Testis (tissue), 3 donors: Measurements from ENCODE around the gene TPSAB1. TPM values are rescaled to one million over a fixed set of nuclear protein-coding genes. Genes with fewer than 3 reads are reported as not detected.
"Not testable (repeated sequence)": the region's sequence is repeated elsewhere in the genome, so short reads cannot be mapped to it uniquely, and the experiment has no call there.

ENCODE experiments used
- DNase-seq: peaks from one replicate; pipeline ENCODE4 v3.0.0-alpha.2; 2019
- H3K27ac ChIP-seq, 2 donors: fragments of 200-600 bp; sonication (generic); one replicate each; pipeline ENCODE4 v1.5.1; 2019
- H3K27me3 ChIP-seq: fragments of 200-600 bp; sonication (generic); one replicate; pipeline ENCODE4 v1.5.1; 2019
- H3K36me3 ChIP-seq: fragments of 200-600 bp; sonication (generic); one replicate; pipeline ENCODE4 v1.5.1; 2017; ENCODE audit warnings: low read depth; ENCODE audit errors: missing control alignments
- H3K4me1 ChIP-seq: fragments of 200-600 bp; sonication (generic); one replicate; pipeline ENCODE4 v1.5.1; 2019
- H3K4me3 ChIP-seq, 2 donors: fragments of 200-600 bp; sonication (generic); one replicate each; pipeline ENCODE4 v1.5.1; 2017 to 2019
- H3K9me3 ChIP-seq: fragments of 200-600 bp; sonication (generic); one replicate; pipeline ENCODE4 v1.5.1; 2017
- POLR2A ChIP-seq: fragments of 450-650 bp; IDR thresholded peaks from one replicate; pipeline ENCODE4 v1.6.1; 2017; ENCODE audit warnings: antibody characterized with exemption, mild to moderate bottlenecking, moderate library complexity
- WGBS, 2 donors: methylation state at CpG; one replicate each; pipeline ENCODE4 v1.1.5; 2018; 5-methylcytosine and 5-hydroxymethylcytosine counted together
- intact Hi-C: fragments of 100-400 bp; cut with DNase I; formaldehyde crosslinking; loops from one replicate; pipeline ENCODE4 v1.15.1; 2023; ENCODE audit warnings: low total_unique reads
- polyA plus RNA-seq: library from polyadenylated mRNA; stranded (reverse); fragments of 350-450 nt; fragmentation: Illumina TruSeq; extraction: RNeasy Lipid Tissue Mini Kit (QIAGEN cat#74804); gene quantifications from one replicate; pipeline ENCODE4 v1.2.3, GENCODE V29; 2014; ENCODE audit warnings: low read depth, low replicate concordance; ENCODE audit not compliant: insufficient read depth
- total RNA-seq, 2 donors: library from RNA; depleted of rRNA; stranded (reverse); fragments of >200 nt; gene quantifications; one replicate each; pipeline ENCODE4 v1.2.3, GENCODE V29; 2016
- TF ChIP-seq, protein P1 (sequence below), 3 experiments: fragments of 450-650 bp in 2 of 3; fragments of 200-600 bp in 1 of 3; sonication (generic) in 1 of 3; IDR thresholded peaks; one replicate each; pipeline ENCODE4 v1.5.1; 2016 to 2019; ENCODE audit warnings: antibody characterized with exemption in 3 of 3, mild to moderate bottlenecking in 2 of 3, moderate library complexity in 1 of 3

TPSAB1 gene
- total and polyA plus RNA-seq, 3 donors from 2014 or later = 11.7 to 32.0 (median 12.2) TPM

GRCh38 chr16:1265826-1266225 is 25.3 kb downstream of the TPSAB1 start:
- TF ChIP-seq POLR2A = no peak
- TF ChIP-seq, protein P1, sequence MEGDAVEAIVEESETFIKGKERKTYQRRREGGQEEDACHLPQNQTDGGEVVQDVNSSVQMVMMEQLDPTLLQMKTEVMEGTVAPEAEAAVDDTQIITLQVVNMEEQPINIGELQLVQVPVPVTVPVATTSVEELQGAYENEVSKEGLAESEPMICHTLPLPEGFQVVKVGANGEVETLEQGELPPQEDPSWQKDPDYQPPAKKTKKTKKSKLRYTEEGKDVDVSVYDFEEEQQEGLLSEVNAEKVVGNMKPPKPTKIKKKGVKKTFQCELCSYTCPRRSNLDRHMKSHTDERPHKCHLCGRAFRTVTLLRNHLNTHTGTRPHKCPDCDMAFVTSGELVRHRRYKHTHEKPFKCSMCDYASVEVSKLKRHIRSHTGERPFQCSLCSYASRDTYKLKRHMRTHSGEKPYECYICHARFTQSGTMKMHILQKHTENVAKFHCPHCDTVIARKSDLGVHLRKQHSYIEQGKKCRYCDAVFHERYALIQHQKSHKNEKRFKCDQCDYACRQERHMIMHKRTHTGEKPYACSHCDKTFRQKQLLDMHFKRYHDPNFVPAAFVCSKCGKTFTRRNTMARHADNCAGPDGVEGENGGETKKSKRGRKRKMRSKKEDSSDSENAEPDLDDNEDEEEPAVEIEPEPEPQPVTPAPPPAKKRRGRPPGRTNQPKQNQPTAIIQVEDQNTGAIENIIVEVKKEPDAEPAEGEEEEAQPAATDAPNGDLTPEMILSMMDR (IDR thresholded peaks at IDR 0.05) = no peak

DNA sequence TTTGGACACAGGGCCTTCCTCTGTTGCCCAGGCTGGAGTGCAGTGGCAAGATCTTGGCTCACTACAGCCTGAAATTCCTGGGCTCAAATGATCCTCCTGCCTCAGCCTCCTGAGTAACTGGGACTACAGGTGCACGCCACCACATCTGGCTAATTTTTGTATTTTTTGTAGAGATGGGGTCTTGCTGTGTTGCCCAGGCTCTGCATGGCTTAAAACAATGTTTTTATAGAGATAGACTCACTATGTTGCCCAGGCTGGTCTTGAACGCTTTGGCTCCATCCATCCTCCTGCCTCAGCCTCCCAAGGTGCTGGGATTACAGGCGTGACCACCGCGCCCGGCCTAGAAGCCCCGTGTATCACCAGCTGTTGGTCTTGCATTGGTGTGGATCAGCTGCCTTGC is 28.9 kb downstream of the TPSAB1 start:
- H3K4me1 ChIP-seq, H3K9me3 ChIP-seq, H3K36me3 ChIP-seq, H3K27ac ChIP-seq, DNase-seq, H3K27me3 ChIP-seq, intact Hi-C loops, H3K4me3 ChIP-seq: not testable (repeated sequence)
- 96 to 100% methylated on average over 7 of the region's 7 CpGs for WGBS, 2 donors

More at GRCh38 chr16:1265826-1266225, 25.3 kb downstream of the TPSAB1 start:
- DNase-seq = no peak
- no peak overlapping the region for H3K27ac ChIP-seq
- intact Hi-C loops = no loop called here
- H3K4me1 ChIP-seq = no peaks in the 10 kb centered on the region
- 82 to 90% methylated on average over 13 to 16 of the region's 19 CpGs for WGBS, 2 donors
- H3K4me3 ChIP-seq = no peak overlapping the region
- no peaks in the 10 kb centered on the region for H3K36me3 ChIP-seq
- H3K9me3 ChIP-seq = no peaks in the 10 kb centered on the region
- no peaks in the 10 kb centered on the region for H3K27me3 ChIP-seq

GRCh38 chr16:1271380-1271723 is 30.8 kb downstream of the TPSAB1 start:
- H3K4me1 ChIP-seq = peaks cover 4% of the 10 kb centered on the region
- H3K36me3 ChIP-seq = no peaks in the 10 kb centered on the region
- no peak overlapping the region for H3K4me3 ChIP-seq
- intact Hi-C loops = no loop called here
- H3K27ac ChIP-seq = no peak overlapping the region
- 83 to 87% methylated on average over 12 of the region's 12 CpGs for WGBS, 2 donors
- TF ChIP-seq, protein P1 (IDR thresholded peaks at IDR 0.05) = no peak
- no peak for TF ChIP-seq POLR2A
- DNase-seq = no peak
- no peaks in the 10 kb centered on the region for H3K27me3 ChIP-seq
- no peaks in the 10 kb centered on the region for H3K9me3 ChIP-seq

- H3K9me3 ChIP-seq, intact Hi-C loops, H3K36me3 ChIP-seq, H3K4me3 ChIP-seq, H3K27ac ChIP-seq, H3K4me1 ChIP-seq, H3K27me3 ChIP-seq, DNase-seq: not testable (repeated sequence)
- WGBS, 2 donors = 25 to 26% methylated on average over 12 to 19 of the region's 19 CpGs
Measured at GRCh38 chr16:1271724-1272413, 31.4 kb downstream of the TPSAB1 start.

DNA sequence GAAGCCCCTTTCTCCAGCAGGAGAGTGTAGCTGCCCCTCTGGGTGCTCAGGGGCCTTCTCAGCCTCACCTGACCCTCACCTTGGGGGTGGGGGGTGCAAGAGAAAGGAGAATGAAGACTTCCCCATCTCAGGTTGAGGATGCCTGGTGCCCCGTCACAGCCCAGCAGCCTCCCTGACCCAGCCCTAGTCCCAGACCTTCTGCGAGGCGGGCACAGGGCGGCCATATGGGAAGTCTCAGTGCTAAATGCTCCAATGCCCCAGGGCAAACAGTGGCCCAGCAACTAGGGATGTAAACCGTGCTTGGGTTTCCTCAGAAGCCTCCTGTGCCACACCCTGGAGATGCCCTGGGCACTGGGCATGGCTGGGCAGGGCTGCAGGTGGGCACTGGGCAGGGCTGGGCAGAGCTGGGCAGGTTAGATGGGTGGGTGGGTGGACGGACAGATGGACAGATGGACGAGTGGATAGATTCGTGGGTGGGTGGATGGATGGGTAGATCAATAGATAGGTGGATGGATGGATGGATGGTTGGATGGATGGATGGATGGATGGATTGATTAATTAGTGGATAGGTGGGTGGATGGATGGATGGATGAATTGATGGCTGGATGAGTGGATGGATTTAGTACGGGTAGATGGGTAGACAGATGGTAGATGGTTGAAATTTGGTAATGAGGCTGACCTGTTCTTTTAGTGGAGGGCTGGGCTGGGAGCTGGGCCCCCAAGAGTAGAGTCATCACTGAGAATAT is 32.1 kb downstream of the TPSAB1 start:
- DNase-seq = no peak
- intact Hi-C loops = no loop called here
- Histone ChIP-seq H3K4me3 (no peak overlapping the region), H3K9me3 (no peaks in the 10 kb centered on the region), H3K4me1 (peaks cover 4% of the 10 kb centered on the region), H3K27me3 (no peaks in the 10 kb centered on the region), H3K36me3 (no peaks in the 10 kb centered on the region), H3K27ac (no peak overlapping the region)
- TF ChIP-seq, protein P1 (IDR thresholded peaks at IDR 0.05) = no peak
- TF ChIP-seq POLR2A = no peak
- 84 to 89% methylated on average over 5 to 9 of the region's 9 CpGs for WGBS, 2 donors
